HepG2 (cell line): Measurements from ENCODE around the gene REELD1. TPM values are rescaled to one million over a fixed set of nuclear protein-coding genes. Genes with fewer than 3 reads are reported as not detected.

Experiments
- ATAC-seq: fragments of 200-7000 bp; cut with Tn5 transposase; 3 replicates; pipeline ENCODE4 v1.9.1; 2020; ENCODE audit warnings: mild to moderate bottlenecking, moderate library complexity
- BruUV-seq: library from RNA; stranded (reverse); fragments of 400-500 nt; replicated peaks from 2 replicates; lab custom pipeline; 2021; lab: Mats Ljungman, UMichigan
- CTCF ChIA-PET: fragments of 300-600 bp; formaldehyde crosslinking; extraction: SDS; loops from one replicate; lab custom pipeline; 2021; ENCODE audit warnings: low total read pairs, inconsistent platforms, low intra/inter-chr PET ratio; lab: Yijun Ruan, JAX
- POLR2A ChIA-PET: fragments of 350-600 bp; sonication (Branson Sonifier 250); formaldehyde crosslinking; loops from one replicate; lab custom pipeline; 2020; ENCODE audit warnings: antibody characterized with exemption, inconsistent platforms; lab: Yijun Ruan, JAX
- DNase-seq: peaks from one replicate; pipeline ENCODE4 v3.0.0-alpha.2; 2015; ENCODE audit warnings: low spot score
- FAIRE-seq: peaks from 3 replicates; lab custom pipeline; 2011; peaks lifted over from hg19 to GRCh38; lab: Jason Lieb, UNC
- H2AFZ ChIP-seq: one replicate; pipeline ENCODE4 v1.6.1; 2011; ENCODE audit warnings: low read length, inconsistent platforms
- H3K27ac ChIP-seq: fragments of 300-600 bp; 3 replicates; pipeline ENCODE4 v1.8.0; 2011; ENCODE audit warnings: mixed run types, mild to moderate bottlenecking, mixed read lengths, low read length, inconsistent platforms; ENCODE audit not compliant: insufficient read depth; ENCODE audit errors: extremely low read length
- H3K27me3 ChIP-seq, 2 experiments: fragments of 200-600 bp in 1 of 2; 2 replicates in 1 of 2; 3 replicates in 1 of 2; pipeline versions ENCODE4 v1.6.0 to v1.8.0; 2011; ENCODE audit warnings: low read length in 2 of 2, mild to moderate bottlenecking in 2 of 2, moderate library complexity in 2 of 2, inconsistent platforms in 1 of 2; ENCODE audit not compliant: insufficient read depth in 2 of 2, control insufficient read depth in 1 of 2
- H3K36me3 ChIP-seq, 2 experiments: fragments of 200-600 bp in 1 of 2; replicated peaks in 1 of 2; 2 replicates in 1 of 2; 3 replicates in 1 of 2; pipeline versions ENCODE4 v1.5.1 to v1.8.0; 2011; ENCODE audit warnings: low read length in 2 of 2, inconsistent platforms in 1 of 2; ENCODE audit not compliant: insufficient read depth in 2 of 2, control insufficient read depth in 1 of 2
- H3K4me1 ChIP-seq: 2 replicates; pipeline ENCODE4 v1.5.1; 2012; ENCODE audit warnings: low read length, inconsistent platforms; ENCODE audit not compliant: insufficient read depth
- H3K4me2 ChIP-seq: 2 replicates; pipeline ENCODE4 v1.6.0; 2011; ENCODE audit warnings: low read depth, low read length, inconsistent platforms
- H3K4me3 ChIP-seq, 3 experiments: fragments of 200-600 bp in 1 of 3; sonication (generic), shearing (Covaris generic) in 1 of 3; replicated peaks in 1 of 3; 2 replicates each; pipeline ENCODE4 v1.5.1; 2011 to 2016; ENCODE audit warnings: low read length in 3 of 3, inconsistent platforms in 2 of 3, low read depth in 2 of 3, mild to moderate bottlenecking in 2 of 3, control low read depth in 1 of 3, mixed read lengths in 1 of 3; ENCODE audit not compliant: insufficient read depth in 1 of 3
- H3K79me2 ChIP-seq: one replicate; pipeline ENCODE4 v1.6.1; 2011; ENCODE audit warnings: low read length, inconsistent platforms; ENCODE audit not compliant: insufficient read depth
- H3K9ac ChIP-seq: 2 replicates; pipeline ENCODE4 v1.6.0; 2011; ENCODE audit warnings: mild to moderate bottlenecking, low read depth, low read length, inconsistent platforms; ENCODE audit not compliant: insufficient read depth
- H3K9me3 ChIP-seq: 2 replicates; pipeline ENCODE4 v1.5.1; 2012; ENCODE audit warnings: mild to moderate bottlenecking, low read length
- H4K20me1 ChIP-seq: 2 replicates; pipeline ENCODE4 v1.6.0; 2011; ENCODE audit warnings: inconsistent platforms, mild to moderate bottlenecking, low read length, moderate library complexity; ENCODE audit not compliant: insufficient read depth
- BCL3 ChIP-seq: sonication (generic); formaldehyde crosslinking; IDR thresholded peaks from 2 replicates; pipeline ENCODE4 v1.5.1; 2020; ENCODE audit warnings: mild to moderate bottlenecking, missing genetic modification reagents, moderate library complexity
- BRF2 ChIP-seq: sonication (generic); formaldehyde crosslinking; IDR thresholded peaks from 2 replicates; pipeline ENCODE4 v1.8.1; 2022; ENCODE audit warnings: mild to moderate bottlenecking, missing genetic modification reagents
- DZIP1 ChIP-seq: sonication (generic); formaldehyde crosslinking; IDR thresholded peaks from 2 replicates; pipeline ENCODE4 v1.5.0; 2020; ENCODE audit warnings: mild to moderate bottlenecking, missing genetic modification reagents
- FOSL1 ChIP-seq: sonication (generic); formaldehyde crosslinking; IDR thresholded peaks from 2 replicates; pipeline ENCODE4 v1.9.0; 2021; ENCODE audit warnings: missing genetic modification reagents, borderline replicate concordance
- HNF4G ChIP-seq, 2 experiments: sonication (generic) in 1 of 2; formaldehyde crosslinking in 1 of 2; IDR thresholded peaks; 2 replicates each; pipeline versions ENCODE4 v1.4.0 to v1.6.1; 2011 to 2020; ENCODE audit warnings: borderline replicate concordance in 2 of 2, low read depth in 2 of 2, mild to moderate bottlenecking in 2 of 2, low read length in 1 of 2, missing genetic modification reagents in 1 of 2, moderate library complexity in 1 of 2
- HNRNPH1 ChIP-seq: fragments of 200-400 bp; formaldehyde crosslinking; optimal IDR thresholded peaks from 2 replicates; pipeline ENCODE3; 2017; ENCODE audit warnings: mild to moderate bottlenecking, low read depth, low read length
- KDM5A ChIP-seq: fragments of 200-600 bp; sonication (generic); IDR thresholded peaks from 2 replicates; pipeline ENCODE4 v1.7.0; 2018; ENCODE audit warnings: antibody characterized with exemption, mild to moderate bottlenecking, low read length, borderline replicate concordance
- KDM5B ChIP-seq: sonication (generic); formaldehyde crosslinking; IDR thresholded peaks from 2 replicates; pipeline ENCODE4 v1.4.0; 2020; ENCODE audit warnings: missing genetic modification reagents, mild to moderate bottlenecking, borderline replicate concordance
- SP140L ChIP-seq: sonication (generic); formaldehyde crosslinking; IDR thresholded peaks from 2 replicates; pipeline ENCODE4 v1.4.0; 2020; ENCODE audit warnings: missing genetic modification reagents, borderline replicate concordance
- ZIK1 ChIP-seq: sonication (generic); formaldehyde crosslinking; IDR thresholded peaks from 2 replicates; pipeline ENCODE4 v1.5.0; 2020; ENCODE audit warnings: mild to moderate bottlenecking, low read depth, missing genetic modification reagents, borderline replicate concordance
- ZMAT5 ChIP-seq: sonication (generic); formaldehyde crosslinking; IDR thresholded peaks from 2 replicates; pipeline ENCODE4 v1.5.0; 2020; ENCODE audit warnings: mild to moderate bottlenecking, low read depth, missing genetic modification reagents, borderline replicate concordance
- ZNF569 ChIP-seq: sonication (generic); formaldehyde crosslinking; IDR thresholded peaks from 2 replicates; pipeline ENCODE4 v1.5.0; 2020; ENCODE audit warnings: mild to moderate bottlenecking, missing genetic modification reagents, moderate library complexity, borderline replicate concordance
- ZNF598 ChIP-seq: sonication (generic); formaldehyde crosslinking; IDR thresholded peaks from 2 replicates; pipeline ENCODE4 v1.5.1; 2020; ENCODE audit warnings: mild to moderate bottlenecking, missing genetic modification reagents, borderline replicate concordance
- ZNF678 ChIP-seq: sonication (generic); formaldehyde crosslinking; IDR thresholded peaks from 2 replicates; pipeline ENCODE4 v1.4.0; 2020; ENCODE audit warnings: mild to moderate bottlenecking, missing genetic modification reagents
- ZNF775 ChIP-seq: sonication (generic); formaldehyde crosslinking; IDR thresholded peaks from 2 replicates; pipeline ENCODE4 v1.4.0; 2020; ENCODE audit warnings: missing genetic modification reagents, mild to moderate bottlenecking, moderate library complexity, borderline replicate concordance
- WGBS: methylation state at CpG from one replicate; pipeline ENCODE4 v1.1.6; 2017; ENCODE audit warnings: low lambda C conversion rate; 5-methylcytosine and 5-hydroxymethylcytosine counted together
- in situ Hi-C: cut with HindIII; loops from 2 replicates; pipeline ENCODE4 v1.10.0; 2017; ENCODE audit warnings: low pct_unique_long_range_greater_than_20kb; ENCODE audit not compliant: extremely low pct_ligation_motif_present
- intact Hi-C: fragments of 100-400 bp; cut with micrococcal nuclease; formaldehyde crosslinking; loops from one replicate; pipeline ENCODE4 v1.10.0; 2022; ENCODE audit not compliant: unreplicated experiment
- polyA plus RNA-seq, 8 experiments: library from polyadenylated mRNA; depleted of rRNA in 3 of 8; stranded (reverse) in 7 of 8; unstranded in 1 of 8; fragments of >200 nt; fragmentation: Illumina TruSeq in 4 of 8; extraction: Trizol in 4 of 8; gene quantifications; 2 replicates each; pipeline versions ENCODE4 v1.2.1 to v1.2.3, GENCODE V29; 2011 to 2016; ENCODE audit warnings: low read depth in 4 of 8, missing spikeins in 1 of 8, mixed read lengths in 1 of 8; ENCODE audit not compliant: insufficient read depth in 1 of 8
- total RNA-seq, 5 experiments: library from RNA; depleted of rRNA; stranded (reverse); fragments of >200 nt; fragmentation: Illumina TruSeq; extraction: Trizol; gene quantifications; 2 replicates each; pipeline ENCODE4 v1.2.3, GENCODE V29; 2016; ENCODE audit warnings: low read depth in 1 of 5

The REELD1 gene
- total and polyA plus RNA-seq, 2 of the 13 experiments (the other 11 are each of a cell fraction or from before 2014, with no cell fraction given): 0.04 to 0.26 TPM

- no peak for TF ChIP-seq ZMAT5 (CRISPR knock-in tag)
- TF ChIP-seq SP140L: no peak; the same call in 1 of the 2 replicates
- TF ChIP-seq HNRNPH1: no peak
- TF ChIP-seq HNF4G (IDR thresholded peaks at IDR 0.05; ENCODE audit: borderline replicate concordance, low read depth, low read length): no peak
- peak; percentile 54; the same call in 1 of the 2 replicates for TF ChIP-seq HNF4G (CRISPR knock-in tag; IDR thresholded peaks at IDR 0.05; ENCODE audit: borderline replicate concordance, low read depth)
Measured at GRCh38 chr4:146175541-146176453, 38.5 kb upstream of the REELD1 start, which contains the start of gene LSM6 (continued).

- POLR2A ChIA-PET: no interaction called here
- intact Hi-C loops: no loop called here
- 66% methylated on average over 2 of the region's 2 CpGs for WGBS
- TF ChIP-seq ZNF569 (CRISPR knock-in tag): no peak
- TF ChIP-seq ZNF775 (CRISPR knock-in tag): no peak
- no peak for TF ChIP-seq KDM5B
- no peak for TF ChIP-seq BCL3 (CRISPR knock-in tag)
- no peak for TF ChIP-seq ZNF598 (CRISPR knock-in tag)
- no peak for TF ChIP-seq KDM5A
- TF ChIP-seq FOSL1: no peak
- no peak for TF ChIP-seq DZIP1 (CRISPR knock-in tag)
- TF ChIP-seq ZNF678 (CRISPR knock-in tag): no peak
- TF ChIP-seq ZIK1 (CRISPR knock-in tag): no peak
- TF ChIP-seq BRF2: no peak
Measured at GRCh38 chr4:146176891-146177290, 37.4 kb upstream of the REELD1 start.

More at GRCh38 chr4:146176891-146177290, 37.4 kb upstream of the REELD1 start:
- Histone ChIP-seq H3K36me3 (0 out of 5 replicates have a peak, but pooled peaks cover 0 to 5% of the 10 kb centered on the region in 2 experiments), H2AFZ (no peak overlapping the region), H3K4me1 (peaks cover 28% of the 10 kb centered on the region), H3K4me2 (peak overlapping the region; percentile 69), H3K27me3 (peaks cover 0 to 4% of the 10 kb centered on the region in 2 experiments; a peak in 2 of 5 replicates), H3K27ac (no peak overlapping the region), H4K20me1 (no peaks in the 10 kb centered on the region; the same call in 1 of the 2 replicates), H3K9ac (peak overlapping the region; percentile 86; the same call in 1 of the 2 replicates), H3K9me3 (no peaks in the 10 kb centered on the region), H3K4me3 (peak overlapping the region; percentile 79 to 91 (median 83); a peak in 5 of 6 replicates), H3K79me2 (peaks cover 27% of the 10 kb centered on the region)
- no peak for FAIRE-seq
- DNase-seq: no peak
- CTCF ChIA-PET: no interaction called here
- no TSS peak for BruUV-seq
- ATAC-seq: no peak
- in situ Hi-C loops: no loop called here
